ENCODE data around the gene IGSF9B. TPM values are rescaled to one million over a fixed set of nuclear protein-coding genes. Genes with fewer than 3 reads are reported as not detected.

Gene IGSF9B
- polyA plus RNA-seq, 1 donor (not counting 4 experiments of a cell fraction or from before 2014, with no cell fraction given): 0.66 TPM

GRCh38 chr11:133992121-133992520 lies 35.4 kb upstream of the IGSF9B start:
- dilution Hi-C loops (cut with MboI; ENCODE audit: extremely low pct_ligation_motif_present, low sequenced_read_pairs): no loop called here
- H3K27ac ChIP-seq (ENCODE audit: control insufficient read depth, insufficient read depth, low read length): no peak overlapping the region
- TF ChIP-seq, protein P1, sequence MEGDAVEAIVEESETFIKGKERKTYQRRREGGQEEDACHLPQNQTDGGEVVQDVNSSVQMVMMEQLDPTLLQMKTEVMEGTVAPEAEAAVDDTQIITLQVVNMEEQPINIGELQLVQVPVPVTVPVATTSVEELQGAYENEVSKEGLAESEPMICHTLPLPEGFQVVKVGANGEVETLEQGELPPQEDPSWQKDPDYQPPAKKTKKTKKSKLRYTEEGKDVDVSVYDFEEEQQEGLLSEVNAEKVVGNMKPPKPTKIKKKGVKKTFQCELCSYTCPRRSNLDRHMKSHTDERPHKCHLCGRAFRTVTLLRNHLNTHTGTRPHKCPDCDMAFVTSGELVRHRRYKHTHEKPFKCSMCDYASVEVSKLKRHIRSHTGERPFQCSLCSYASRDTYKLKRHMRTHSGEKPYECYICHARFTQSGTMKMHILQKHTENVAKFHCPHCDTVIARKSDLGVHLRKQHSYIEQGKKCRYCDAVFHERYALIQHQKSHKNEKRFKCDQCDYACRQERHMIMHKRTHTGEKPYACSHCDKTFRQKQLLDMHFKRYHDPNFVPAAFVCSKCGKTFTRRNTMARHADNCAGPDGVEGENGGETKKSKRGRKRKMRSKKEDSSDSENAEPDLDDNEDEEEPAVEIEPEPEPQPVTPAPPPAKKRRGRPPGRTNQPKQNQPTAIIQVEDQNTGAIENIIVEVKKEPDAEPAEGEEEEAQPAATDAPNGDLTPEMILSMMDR (optimal IDR thresholded peaks at IDR 0.05 in 1 of 3, IDR thresholded peaks at IDR 0.05 in 1 of 3, conservative IDR thresholded peaks at IDR 0.05 in 1 of 3; ENCODE audit: extremely low read depth in 1 of 3, insufficient read depth in 2 of 3, low read length in 3 of 3): no peak
- no peak for TF ChIP-seq EZH2 (IDR thresholded peaks at IDR 0.05; ENCODE audit: low read length)
- peak overlapping the region; percentile 8 for H3K4me2 ChIP-seq (ENCODE audit: control insufficient read depth, extremely low read depth, insufficient read depth, low read depth, low read length)
- H3K9ac ChIP-seq (ENCODE audit: control insufficient read depth, extremely low read depth, insufficient read depth, low read length): no peak overlapping the region
- H3K4me1 ChIP-seq (ENCODE audit: control insufficient read depth, extremely low read depth, insufficient read depth, low read length): peaks cover 9% of the 10 kb centered on the region
- no peaks in the 10 kb centered on the region for H3K79me2 ChIP-seq (ENCODE audit: control insufficient read depth, insufficient read depth, low read length)
- DNase-seq (ENCODE audit: low read depth, low spot score) (peak; percentile 28), FAIRE-seq (peak; percentile 29)
- no peaks in the 10 kb centered on the region for H3K9me1 ChIP-seq (ENCODE audit: control insufficient read depth, extremely low read depth, insufficient read depth, low read length)
- no peaks in the 10 kb centered on the region for H3K9me3 ChIP-seq (ENCODE audit: control insufficient read depth, low read depth, low read length)
- no peaks in the 10 kb centered on the region for H3K36me3 ChIP-seq (ENCODE audit: control insufficient read depth in 2 of 2, extremely low read depth in 1 of 2, insufficient read depth in 2 of 2, low read length in 2 of 2)
- H3K27me3 ChIP-seq (ENCODE audit: control insufficient read depth, extremely low read depth, insufficient read depth, low read length): no peaks in the 10 kb centered on the region
- no peak overlapping the region for H3K4me3 ChIP-seq (ENCODE audit: control insufficient read depth in 2 of 3, extremely low read depth in 1 of 3, insufficient read depth in 2 of 3, low read depth in 1 of 3, low read length in 3 of 3)
- H2AFZ ChIP-seq (ENCODE audit: control insufficient read depth, low read length): no peak overlapping the region
- H4K20me1 ChIP-seq (ENCODE audit: control insufficient read depth, extremely low read depth, insufficient read depth, low read length): no peaks in the 10 kb centered on the region

GRCh38 chr11:133991101-133991500 lies 34.3 kb upstream of the IGSF9B start:
- no peaks in the 10 kb centered on the region for H3K9me3 ChIP-seq (ENCODE audit: control insufficient read depth, low read depth, low read length)
- H4K20me1 ChIP-seq (ENCODE audit: control insufficient read depth, extremely low read depth, insufficient read depth, low read length): no peaks in the 10 kb centered on the region
- no peak overlapping the region for H3K4me3 ChIP-seq (ENCODE audit: control insufficient read depth in 2 of 3, extremely low read depth in 1 of 3, insufficient read depth in 2 of 3, low read depth in 1 of 3, low read length in 3 of 3)
- H3K27ac ChIP-seq (ENCODE audit: control insufficient read depth, insufficient read depth, low read length): no peak overlapping the region
- no peak for DNase-seq (ENCODE audit: low read depth, low spot score)
- H3K79me2 ChIP-seq (ENCODE audit: control insufficient read depth, insufficient read depth, low read length): no peaks in the 10 kb centered on the region
- dilution Hi-C loops (cut with MboI; ENCODE audit: extremely low pct_ligation_motif_present, low sequenced_read_pairs): no loop called here
- no peaks in the 10 kb centered on the region for H3K36me3 ChIP-seq (ENCODE audit: control insufficient read depth in 2 of 2, extremely low read depth in 1 of 2, insufficient read depth in 2 of 2, low read length in 2 of 2)
- H3K27me3 ChIP-seq (ENCODE audit: control insufficient read depth, extremely low read depth, insufficient read depth, low read length): no peaks in the 10 kb centered on the region
- no peak overlapping the region for H2AFZ ChIP-seq (ENCODE audit: control insufficient read depth, low read length)
- no peak for FAIRE-seq
- H3K4me1 ChIP-seq (ENCODE audit: control insufficient read depth, extremely low read depth, insufficient read depth, low read length): peaks cover 9% of the 10 kb centered on the region
- no peak overlapping the region for H3K9ac ChIP-seq (ENCODE audit: control insufficient read depth, extremely low read depth, insufficient read depth, low read length)
- no peak overlapping the region for H3K4me2 ChIP-seq (ENCODE audit: control insufficient read depth, extremely low read depth, insufficient read depth, low read depth, low read length)
- TF ChIP-seq, protein P1 (optimal IDR thresholded peaks at IDR 0.05 in 1 of 3, IDR thresholded peaks at IDR 0.05 in 1 of 3, conservative IDR thresholded peaks at IDR 0.05 in 1 of 3; ENCODE audit: extremely low read depth in 1 of 3, insufficient read depth in 2 of 3, low read length in 3 of 3): no peak
- TF ChIP-seq EZH2 (IDR thresholded peaks at IDR 0.05; ENCODE audit: low read length): no peak
- H3K9me1 ChIP-seq (ENCODE audit: control insufficient read depth, extremely low read depth, insufficient read depth, low read length): no peaks in the 10 kb centered on the region

Measured in keratinocyte (primary cell).